Colonic mucosa (tissue), 4 donors: ENCODE results near the gene SLC13A2. TPM values are rescaled to one million over a fixed set of nuclear protein-coding genes. Genes with fewer than 3 reads are reported as not detected.

Experiments
- DNase-seq: peaks from one replicate; pipeline ENCODE4 v3.0.0-alpha.2; 2020
- H3K27ac ChIP-seq: fragments of 200-600 bp; one replicate; pipeline ENCODE4 v1.8.0; 2021
- H3K27me3 ChIP-seq: fragments of 200-600 bp; one replicate; pipeline ENCODE4 v1.8.0; 2021
- H3K36me3 ChIP-seq: fragments of 200-600 bp; one replicate; pipeline ENCODE4 v1.8.0; 2021
- H3K4me1 ChIP-seq: fragments of 200-600 bp; one replicate; pipeline ENCODE4 v1.8.0; 2021; ENCODE audit warnings: mild to moderate bottlenecking
- H3K4me3 ChIP-seq: fragments of 200-600 bp; one replicate; pipeline ENCODE4 v1.8.0; 2021
- H3K9ac ChIP-seq, 2 donors: one replicate each; pipeline ENCODE4 v1.7.0; 2013; ENCODE audit warnings: control low read depth in 2 of 2, low read depth in 2 of 2, low read length in 2 of 2
- H3K9me3 ChIP-seq: fragments of 200-600 bp; one replicate; pipeline ENCODE4 v1.8.0; 2021
- CTCF ChIP-seq: fragments of 200-600 bp; IDR thresholded peaks from one replicate; pipeline ENCODE4 v1.8.0; 2022; ENCODE audit warnings: antibody characterized with exemption, mild to moderate bottlenecking
- intact Hi-C: fragments of 100-400 bp; cut with DNase I; formaldehyde crosslinking; loops from one replicate; pipeline ENCODE4 v1.14.1; 2022
- total RNA-seq, 2 donors: library from RNA; stranded (reverse); fragmentation: NEBNext Ultra II Directional in 1 of 2; extraction: Animal tissue kit (Norgen Biotek cat#: 25700) in 1 of 2; gene quantifications; one replicate each; pipeline ENCODE4 v1.2.1, GENCODE V29; 2021
- donor health status: healthy.
- donor health status: DM: no; HTN: no; CAD: no.
- donor health status: DM: no; HTN: no; CAD: no.

The SLC13A2 gene
- total RNA-seq, 2 donors from 2014 or later = 24.7 to 40.5 TPM

- Histone ChIP-seq H3K9ac (no peak overlapping the region), H3K36me3 (no peaks in the 10 kb centered on the region), H3K27ac (no peak overlapping the region), H3K4me3 (no peak overlapping the region), H3K4me1 (no peaks in the 10 kb centered on the region), H3K27me3 (no peaks in the 10 kb centered on the region), H3K9me3 (no peaks in the 10 kb centered on the region)
- intact Hi-C loops = no loop called here
- DNase-seq = no peak
- TF ChIP-seq CTCF = no peak
Observed at GRCh38 chr17:28503420-28503819, 30.0 kb downstream of the SLC13A2 start.

GRCh38 chr17:28505986-28506665, 32.7 kb downstream of the SLC13A2 start, which contains the start of gene FOXN1:
Gene FOXN1, plus strand, starts transcription at chr17:28506348. Its CDS starts 17,622 bp downstream, at chr17:28523970.
- DNase-seq = no peak
- Histone ChIP-seq H3K27ac (no peak within 1 kb of the TSS), H3K4me3 (no peak within 1 kb of the TSS), H3K9ac (no peak within 1 kb of the TSS), H3K36me3 (no peaks in the 10 kb centered on the region), H3K4me1 (no peaks in the 10 kb centered on the region), H3K27me3 (no peaks in the 10 kb centered on the region), H3K9me3 (no peaks in the 10 kb centered on the region)
- TF ChIP-seq CTCF = no peak
- intact Hi-C loops = no loop called here

DNA sequence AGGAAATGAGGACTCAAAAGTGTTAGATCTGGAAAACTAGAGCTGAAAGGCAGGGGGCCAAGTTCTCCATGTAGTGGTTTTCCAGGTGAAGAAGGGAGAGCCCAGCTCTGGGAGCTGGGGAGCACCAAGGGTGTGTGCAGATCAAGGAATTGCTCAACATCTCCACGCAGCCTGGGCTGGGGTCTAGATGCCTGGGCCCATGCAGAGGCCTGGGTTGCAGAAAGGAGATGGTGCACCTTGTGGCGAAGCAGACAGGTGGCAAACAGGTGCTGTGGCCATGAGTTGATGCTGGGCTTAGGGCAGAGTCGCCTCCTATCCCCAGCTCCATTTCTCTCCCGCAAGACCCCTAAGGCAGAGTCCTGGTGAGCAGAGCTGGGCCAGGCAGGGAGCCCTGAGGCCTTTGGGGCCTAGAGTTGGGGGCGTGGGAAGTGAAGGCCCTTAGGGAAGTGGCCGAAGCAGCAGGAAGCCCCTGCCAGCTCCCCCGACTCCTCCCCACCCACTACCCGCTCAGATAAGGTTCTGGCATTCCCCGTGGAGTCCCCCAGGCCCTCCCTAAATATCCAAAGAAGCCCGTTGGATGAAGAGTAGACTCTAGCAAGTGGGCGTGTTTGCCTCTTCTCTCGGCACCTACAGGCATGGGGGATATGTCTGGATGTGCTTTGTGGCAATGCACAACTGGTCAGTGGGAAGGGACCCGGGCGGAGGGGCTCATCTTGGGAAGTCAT, 33.5 kb downstream of the SLC13A2 start:
- H3K9ac ChIP-seq = no peak overlapping the region
- H3K36me3 ChIP-seq = no peaks in the 10 kb centered on the region
- intact Hi-C loops = no loop called here
- no peaks in the 10 kb centered on the region for H3K27me3 ChIP-seq
- DNase-seq = no peak
- TF ChIP-seq CTCF = no peak
- H3K9me3 ChIP-seq = no peaks in the 10 kb centered on the region
- no peaks in the 10 kb centered on the region for H3K4me1 ChIP-seq
- no peak overlapping the region for H3K27ac ChIP-seq
- no peak overlapping the region for H3K4me3 ChIP-seq

- H3K27me3 ChIP-seq = no peaks in the 10 kb centered on the region
- H3K9ac ChIP-seq = no peak overlapping the region
- no peak for DNase-seq
- H3K36me3 ChIP-seq = no peaks in the 10 kb centered on the region
- TF ChIP-seq CTCF = no peak
- no peaks in the 10 kb centered on the region for H3K9me3 ChIP-seq
- no peak overlapping the region for H3K27ac ChIP-seq
- no peaks in the 10 kb centered on the region for H3K4me1 ChIP-seq
- intact Hi-C loops = no loop called here
- H3K4me3 ChIP-seq = no peak overlapping the region
Observed at GRCh38 chr17:28507567-28508203, 34.2 kb downstream of the SLC13A2 start.

DNA sequence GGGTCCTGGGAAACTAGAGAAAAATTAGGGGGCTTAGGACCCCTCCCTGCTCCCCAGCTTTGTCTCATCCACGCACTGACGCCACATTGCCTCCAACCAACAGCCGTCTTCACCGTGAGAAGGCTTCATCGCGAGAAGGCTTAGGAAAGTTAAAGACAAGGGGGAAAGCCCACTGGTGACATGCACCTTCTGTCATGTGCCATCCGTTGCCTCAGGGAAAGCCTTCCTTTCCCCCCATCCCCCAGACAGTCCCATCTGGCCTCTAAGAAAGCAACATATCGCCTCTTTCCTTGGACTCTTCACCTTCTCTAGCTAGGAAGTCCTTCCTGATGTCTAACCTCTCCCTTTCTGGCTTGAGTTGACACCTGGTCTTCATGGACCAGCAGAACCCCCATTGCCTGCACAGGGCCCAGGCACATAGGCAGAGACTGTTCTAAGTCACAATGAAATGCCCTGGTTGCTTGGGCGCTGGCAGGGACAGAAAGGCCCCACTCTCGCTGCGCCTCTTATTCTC, 34.8 kb downstream of the SLC13A2 start:
- DNase-seq = no peak
- Histone ChIP-seq H3K27ac (no peak overlapping the region), H3K9ac (no peak overlapping the region), H3K27me3 (no peaks in the 10 kb centered on the region), H3K9me3 (no peaks in the 10 kb centered on the region), H3K4me3 (no peak overlapping the region), H3K4me1 (no peaks in the 10 kb centered on the region), H3K36me3 (no peaks in the 10 kb centered on the region)
- intact Hi-C loops = no loop called here
- TF ChIP-seq CTCF = no peak
